Measurements from ENCODE around the gene PAPPA.

GRCh38 chr9:116137010-116137409 lies 16.6 kb upstream of the PAPPA start:
- TF ChIP-seq, protein P1, sequence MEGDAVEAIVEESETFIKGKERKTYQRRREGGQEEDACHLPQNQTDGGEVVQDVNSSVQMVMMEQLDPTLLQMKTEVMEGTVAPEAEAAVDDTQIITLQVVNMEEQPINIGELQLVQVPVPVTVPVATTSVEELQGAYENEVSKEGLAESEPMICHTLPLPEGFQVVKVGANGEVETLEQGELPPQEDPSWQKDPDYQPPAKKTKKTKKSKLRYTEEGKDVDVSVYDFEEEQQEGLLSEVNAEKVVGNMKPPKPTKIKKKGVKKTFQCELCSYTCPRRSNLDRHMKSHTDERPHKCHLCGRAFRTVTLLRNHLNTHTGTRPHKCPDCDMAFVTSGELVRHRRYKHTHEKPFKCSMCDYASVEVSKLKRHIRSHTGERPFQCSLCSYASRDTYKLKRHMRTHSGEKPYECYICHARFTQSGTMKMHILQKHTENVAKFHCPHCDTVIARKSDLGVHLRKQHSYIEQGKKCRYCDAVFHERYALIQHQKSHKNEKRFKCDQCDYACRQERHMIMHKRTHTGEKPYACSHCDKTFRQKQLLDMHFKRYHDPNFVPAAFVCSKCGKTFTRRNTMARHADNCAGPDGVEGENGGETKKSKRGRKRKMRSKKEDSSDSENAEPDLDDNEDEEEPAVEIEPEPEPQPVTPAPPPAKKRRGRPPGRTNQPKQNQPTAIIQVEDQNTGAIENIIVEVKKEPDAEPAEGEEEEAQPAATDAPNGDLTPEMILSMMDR (conservative IDR thresholded peaks at IDR 0.05): no peak
- no peak for TF ChIP-seq EZH2 (IDR thresholded peaks at IDR 0.05; ENCODE audit: low read depth)

Data from PC-9 (cell line).